ENCODE measurements around the gene MYO16. TPM values are rescaled to one million over a fixed set of nuclear protein-coding genes. Genes with fewer than 3 reads are reported as not detected.
A peak's percentile ranks its signal among the peaks of the same experiment; 100 is the strongest.

Gene MYO16
- polyA plus RNA-seq, 2 of the 4 experiments (the other 2 are of a cell fraction) = 0.03 to 0.06 TPM

DNA sequence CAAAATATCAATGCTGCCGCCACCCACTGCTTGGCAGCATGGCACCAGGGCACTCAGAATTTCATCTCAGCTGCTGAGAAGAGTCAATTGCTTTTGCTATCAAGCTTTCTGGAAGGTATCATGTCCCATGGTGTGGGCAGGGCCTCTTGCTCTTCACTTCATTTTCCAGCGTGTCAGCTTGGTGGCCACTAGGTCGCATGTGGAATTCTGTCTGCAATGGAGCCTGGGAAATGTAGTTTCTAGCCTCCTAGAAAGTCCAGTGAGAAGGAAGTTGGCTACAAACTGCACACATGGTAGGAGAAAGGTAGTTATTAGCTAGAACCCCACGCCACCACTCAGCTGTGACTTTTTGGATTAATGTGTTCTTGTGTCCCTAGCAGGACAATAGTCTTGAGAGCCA, 105.3 kb downstream of the MYO16 start:
- DNase-seq (ENCODE audit: low read depth in 1 of 2, low spot score in 1 of 2) (peak; percentile 1 to 61), FAIRE-seq (no peak), ATAC-seq (peak; percentile 50 to 85; a peak in 5 of 6 replicates)
- Histone ChIP-seq H3K9me3 (no peaks in the 10 kb centered on the region), H3K4me3 (no peak overlapping the region), H3K4me2 (no peak overlapping the region), H3K4me1 (no peaks in the 10 kb centered on the region), H3K27ac (no peak overlapping the region)
- 41% methylated on average over 4 of the region's 4 CpGs for WGBS (ENCODE audit: missing lambda C conversion rate)
- CTCF ChIA-PET = no interaction called here
- POLR2A ChIA-PET = no interaction called here
- no peak for TF ChIP-seq JUNB (IDR thresholded peaks at IDR 0.05)
- no peak for TF ChIP-seq ZNF302 (CRISPR knock-in tag; IDR thresholded peaks at IDR 0.05)
- no peak for TF ChIP-seq TP53 (CRISPR knock-in tag; IDR thresholded peaks at IDR 0.05)
- TF ChIP-seq RCOR1 (IDR thresholded peaks at IDR 0.05; ENCODE audit: low read depth, low read length) = no peak
- no peak for TF ChIP-seq ZSCAN20 (CRISPR knock-in tag; IDR thresholded peaks at IDR 0.05)
- no peak for TF ChIP-seq JUN (IDR thresholded peaks at IDR 0.05)

DNA sequence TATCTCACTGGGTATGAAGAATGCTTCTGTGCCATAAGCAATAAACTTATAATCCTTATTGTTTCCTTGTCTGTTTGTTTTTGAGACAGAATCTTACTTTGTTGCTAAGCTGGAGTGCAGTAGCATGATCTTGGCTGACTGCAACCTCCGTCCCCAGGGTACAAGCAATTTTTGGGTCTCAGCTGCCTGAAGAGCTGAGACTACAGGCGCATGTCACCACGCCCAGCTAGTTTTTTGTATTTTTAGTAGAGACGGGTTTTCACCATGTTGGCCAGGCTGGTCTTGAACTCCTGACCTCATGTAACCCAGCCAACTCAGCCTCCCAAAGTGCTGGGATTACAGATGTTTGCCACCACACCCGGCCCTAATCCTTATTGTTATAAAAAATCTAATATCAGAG, 112.5 kb downstream of the MYO16 start:
- Histone ChIP-seq H3K9me3 (0 out of 3 replicates have a peak, but pooled peaks cover 5% of the 10 kb centered on the region), H3K27ac (no peak overlapping the region), H3K4me3 (no peak overlapping the region), H3K4me2 (no peak overlapping the region), H3K4me1 (no peaks in the 10 kb centered on the region)
- POLR2A ChIA-PET = no interaction called here
- DNase-seq (ENCODE audit: low read depth in 1 of 2, low spot score in 1 of 2) = no peak
- 73% methylated on average over 5 of the region's 5 CpGs for WGBS (ENCODE audit: missing lambda C conversion rate)
- no peak for ATAC-seq
- TF ChIP-seq, protein P1, sequence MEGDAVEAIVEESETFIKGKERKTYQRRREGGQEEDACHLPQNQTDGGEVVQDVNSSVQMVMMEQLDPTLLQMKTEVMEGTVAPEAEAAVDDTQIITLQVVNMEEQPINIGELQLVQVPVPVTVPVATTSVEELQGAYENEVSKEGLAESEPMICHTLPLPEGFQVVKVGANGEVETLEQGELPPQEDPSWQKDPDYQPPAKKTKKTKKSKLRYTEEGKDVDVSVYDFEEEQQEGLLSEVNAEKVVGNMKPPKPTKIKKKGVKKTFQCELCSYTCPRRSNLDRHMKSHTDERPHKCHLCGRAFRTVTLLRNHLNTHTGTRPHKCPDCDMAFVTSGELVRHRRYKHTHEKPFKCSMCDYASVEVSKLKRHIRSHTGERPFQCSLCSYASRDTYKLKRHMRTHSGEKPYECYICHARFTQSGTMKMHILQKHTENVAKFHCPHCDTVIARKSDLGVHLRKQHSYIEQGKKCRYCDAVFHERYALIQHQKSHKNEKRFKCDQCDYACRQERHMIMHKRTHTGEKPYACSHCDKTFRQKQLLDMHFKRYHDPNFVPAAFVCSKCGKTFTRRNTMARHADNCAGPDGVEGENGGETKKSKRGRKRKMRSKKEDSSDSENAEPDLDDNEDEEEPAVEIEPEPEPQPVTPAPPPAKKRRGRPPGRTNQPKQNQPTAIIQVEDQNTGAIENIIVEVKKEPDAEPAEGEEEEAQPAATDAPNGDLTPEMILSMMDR (IDR thresholded peaks at IDR 0.05) = no peak
- TF ChIP-seq ZSCAN20 (CRISPR knock-in tag; IDR thresholded peaks at IDR 0.05) (no peak), EP300 (IDR thresholded peaks at IDR 0.05) (no peak), RAD21 (conservative IDR thresholded peaks at IDR 0.05 in 1 of 2, IDR thresholded peaks at IDR 0.05 in 1 of 2) (no peak), EHF (CRISPR knock-in tag; IDR thresholded peaks at IDR 0.05) (no peak), NFE2L2 (conservative IDR thresholded peaks at IDR 0.05; ENCODE audit: low read length) (no peak), HDAC2 (IDR thresholded peaks at IDR 0.05) (no peak), JUN (IDR thresholded peaks at IDR 0.05) (no peak), MAFK (IDR thresholded peaks at IDR 0.05; ENCODE audit: partially characterized antibody) (no peak), SREBF2 (IDR thresholded peaks at IDR 0.05) (no peak), RCOR1 (IDR thresholded peaks at IDR 0.05; ENCODE audit: low read depth, low read length) (no peak), CEBPB (IDR thresholded peaks at IDR 0.05) (no peak), HOXB13 (CRISPR knock-in tag; IDR thresholded peaks at IDR 0.05; ENCODE audit: low read depth) (no peak), HOXB5 (CRISPR knock-in tag; IDR thresholded peaks at IDR 0.05) (no peak), BHLHE40 (IDR thresholded peaks at IDR 0.05; ENCODE audit: low read depth, low read length) (no peak), TFCP2L1 (CRISPR knock-in tag; IDR thresholded peaks at IDR 0.05) (no peak)
- TF ChIP-seq, protein P2, sequence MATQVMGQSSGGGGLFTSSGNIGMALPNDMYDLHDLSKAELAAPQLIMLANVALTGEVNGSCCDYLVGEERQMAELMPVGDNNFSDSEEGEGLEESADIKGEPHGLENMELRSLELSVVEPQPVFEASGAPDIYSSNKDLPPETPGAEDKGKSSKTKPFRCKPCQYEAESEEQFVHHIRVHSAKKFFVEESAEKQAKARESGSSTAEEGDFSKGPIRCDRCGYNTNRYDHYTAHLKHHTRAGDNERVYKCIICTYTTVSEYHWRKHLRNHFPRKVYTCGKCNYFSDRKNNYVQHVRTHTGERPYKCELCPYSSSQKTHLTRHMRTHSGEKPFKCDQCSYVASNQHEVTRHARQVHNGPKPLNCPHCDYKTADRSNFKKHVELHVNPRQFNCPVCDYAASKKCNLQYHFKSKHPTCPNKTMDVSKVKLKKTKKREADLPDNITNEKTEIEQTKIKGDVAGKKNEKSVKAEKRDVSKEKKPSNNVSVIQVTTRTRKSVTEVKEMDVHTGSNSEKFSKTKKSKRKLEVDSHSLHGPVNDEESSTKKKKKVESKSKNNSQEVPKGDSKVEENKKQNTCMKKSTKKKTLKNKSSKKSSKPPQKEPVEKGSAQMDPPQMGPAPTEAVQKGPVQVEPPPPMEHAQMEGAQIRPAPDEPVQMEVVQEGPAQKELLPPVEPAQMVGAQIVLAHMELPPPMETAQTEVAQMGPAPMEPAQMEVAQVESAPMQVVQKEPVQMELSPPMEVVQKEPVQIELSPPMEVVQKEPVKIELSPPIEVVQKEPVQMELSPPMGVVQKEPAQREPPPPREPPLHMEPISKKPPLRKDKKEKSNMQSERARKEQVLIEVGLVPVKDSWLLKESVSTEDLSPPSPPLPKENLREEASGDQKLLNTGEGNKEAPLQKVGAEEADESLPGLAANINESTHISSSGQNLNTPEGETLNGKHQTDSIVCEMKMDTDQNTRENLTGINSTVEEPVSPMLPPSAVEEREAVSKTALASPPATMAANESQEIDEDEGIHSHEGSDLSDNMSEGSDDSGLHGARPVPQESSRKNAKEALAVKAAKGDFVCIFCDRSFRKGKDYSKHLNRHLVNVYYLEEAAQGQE (IDR thresholded peaks at IDR 0.05) = no peak
- TF ChIP-seq, protein P3, sequence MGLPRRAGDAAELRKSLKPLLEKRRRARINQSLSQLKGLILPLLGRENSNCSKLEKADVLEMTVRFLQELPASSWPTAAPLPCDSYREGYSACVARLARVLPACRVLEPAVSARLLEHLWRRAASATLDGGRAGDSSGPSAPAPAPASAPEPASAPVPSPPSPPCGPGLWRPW (IDR thresholded peaks at IDR 0.05) = no peak
- TF ChIP-seq, protein P4, sequence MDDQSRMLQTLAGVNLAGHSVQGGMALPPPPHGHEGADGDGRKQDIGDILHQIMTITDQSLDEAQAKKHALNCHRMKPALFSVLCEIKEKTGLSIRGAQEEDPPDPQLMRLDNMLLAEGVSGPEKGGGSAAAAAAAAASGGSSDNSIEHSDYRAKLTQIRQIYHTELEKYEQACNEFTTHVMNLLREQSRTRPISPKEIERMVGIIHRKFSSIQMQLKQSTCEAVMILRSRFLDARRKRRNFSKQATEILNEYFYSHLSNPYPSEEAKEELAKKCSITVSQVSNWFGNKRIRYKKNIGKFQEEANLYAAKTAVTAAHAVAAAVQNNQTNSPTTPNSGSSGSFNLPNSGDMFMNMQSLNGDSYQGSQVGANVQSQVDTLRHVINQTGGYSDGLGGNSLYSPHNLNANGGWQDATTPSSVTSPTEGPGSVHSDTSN (IDR thresholded peaks at IDR 0.05) = no peak
- CTCF ChIA-PET = no interaction called here
- FAIRE-seq = no peak
